ENCODE measurements around the gene FNDC10. TPM values are rescaled to one million over a fixed set of nuclear protein-coding genes. Genes with fewer than 3 reads are reported as not detected.
A peak's percentile ranks its signal among the peaks of the same experiment; 100 is the strongest.
"Not testable (repeated sequence)": the region's sequence is repeated elsewhere in the genome, so short reads cannot be mapped to it uniquely, and the experiment has no call there.

The FNDC10 gene
- 1 to 10 TPM; 1.7 to 1.9 TPM for total RNA-seq

GRCh38 chr1:1599935-1600860 is at the start of gene FNDC10:
FNDC10 (minus strand) TSS chr1:1600135; CDS start chr1:1600015, 120 bp downstream.
- POLR2A ChIA-PET, result no interaction called here

GRCh38 chr1:1648265-1648664 is 48.3 kb upstream of the FNDC10 start:
- DNase-seq; H3K4me1 Mint-ChIP-seq; POLR2A ChIA-PET; H3K9me3 Mint-ChIP-seq (ENCODE audit: low read depth); intact Hi-C loops (cut with DNase I, micrococcal nuclease); ATAC-seq; H3K27ac Mint-ChIP-seq; H3K27me3 Mint-ChIP-seq; H3K4me3 Mint-ChIP-seq; CTCF ChIA-PET: not testable (repeated sequence)
- H3K36me3 Mint-ChIP-seq (ENCODE audit: low read depth), result peaks cover 45% of the 10 kb centered on the region

More at GRCh38 chr1:1599935-1600860, at the start of gene FNDC10:
- Mint-ChIP-seq H3K4me3 (peak within 1 kb of the TSS; percentile 63), H3K36me3 (ENCODE audit: low read depth) (no peaks in the 10 kb centered on the region), H3K27me3 (peaks cover 6% of the 10 kb centered on the region), H3K4me1 (peaks cover 5% of the 10 kb centered on the region), H3K27ac (no peak within 1 kb of the TSS), H3K9me3 (ENCODE audit: low read depth) (no peaks in the 10 kb centered on the region)
- intact Hi-C loops (cut with DNase I, micrococcal nuclease), result loop anchor here in 1 of 2 experiments (1.0 kb wide), 1 partner anchor 14 kb away; no protein-coding TSS in a partner anchor
- peak; percentile 10 for ATAC-seq
- no peak for DNase-seq
- CTCF ChIA-PET, result no interaction called here

- ATAC-seq; H3K4me3 Mint-ChIP-seq; intact Hi-C loops (cut with DNase I, micrococcal nuclease); H3K27me3 Mint-ChIP-seq; CTCF ChIA-PET; DNase-seq; POLR2A ChIA-PET; H3K9me3 Mint-ChIP-seq (ENCODE audit: low read depth); H3K4me1 Mint-ChIP-seq: not testable (repeated sequence)
- Mint-ChIP-seq H3K36me3 (ENCODE audit: low read depth) (peaks cover 43% of the 10 kb centered on the region), H3K27ac (peak overlapping the region; percentile 13)
Observed at GRCh38 chr1:1647567-1648241, 47.8 kb upstream of the FNDC10 start.

GRCh38 chr1:1646326-1646725 is 46.4 kb upstream of the FNDC10 start:
- POLR2A ChIA-PET, result not testable (repeated sequence)

GRCh38 chr1:1640711-1641461 is 41.0 kb upstream of the FNDC10 start:
- ATAC-seq; intact Hi-C loops (cut with DNase I, micrococcal nuclease); H3K4me1 Mint-ChIP-seq; CTCF ChIA-PET; H3K9me3 Mint-ChIP-seq (ENCODE audit: low read depth); POLR2A ChIA-PET; H3K4me3 Mint-ChIP-seq; H3K27ac Mint-ChIP-seq; H3K27me3 Mint-ChIP-seq; H3K36me3 Mint-ChIP-seq (ENCODE audit: low read depth); DNase-seq: not testable (repeated sequence)

More at GRCh38 chr1:1646326-1646725, 46.4 kb upstream of the FNDC10 start:
- DNase-seq; H3K9me3 Mint-ChIP-seq (ENCODE audit: low read depth); H3K4me3 Mint-ChIP-seq; H3K27me3 Mint-ChIP-seq; intact Hi-C loops (cut with DNase I, micrococcal nuclease); ATAC-seq; H3K27ac Mint-ChIP-seq; H3K4me1 Mint-ChIP-seq; CTCF ChIA-PET: not testable (repeated sequence)
- peaks cover 32% of the 10 kb centered on the region for H3K36me3 Mint-ChIP-seq (ENCODE audit: low read depth)

GRCh38 chr1:1640081-1640480 is 40.1 kb upstream of the FNDC10 start:
- CTCF ChIA-PET; DNase-seq; H3K4me1 Mint-ChIP-seq; POLR2A ChIA-PET; H3K36me3 Mint-ChIP-seq (ENCODE audit: low read depth); H3K4me3 Mint-ChIP-seq; ATAC-seq; intact Hi-C loops (cut with DNase I, micrococcal nuclease); H3K27ac Mint-ChIP-seq; H3K9me3 Mint-ChIP-seq (ENCODE audit: low read depth); H3K27me3 Mint-ChIP-seq: not testable (repeated sequence)

- ATAC-seq; H3K9me3 Mint-ChIP-seq (ENCODE audit: low read depth); CTCF ChIA-PET; H3K36me3 Mint-ChIP-seq (ENCODE audit: low read depth); H3K4me3 Mint-ChIP-seq; H3K27ac Mint-ChIP-seq; intact Hi-C loops (cut with DNase I, micrococcal nuclease); DNase-seq; POLR2A ChIA-PET; H3K4me1 Mint-ChIP-seq; H3K27me3 Mint-ChIP-seq: not testable (repeated sequence)
Observed at GRCh38 chr1:1639368-1639767, 39.4 kb upstream of the FNDC10 start.

- H3K4me1 Mint-ChIP-seq, POLR2A ChIA-PET: not testable (repeated sequence)
Observed at GRCh38 chr1:1638528-1638927, 38.6 kb upstream of the FNDC10 start.

GRCh38 chr1:1637479-1637875 is 37.5 kb upstream of the FNDC10 start:
- ATAC-seq; POLR2A ChIA-PET; H3K4me3 Mint-ChIP-seq; H3K36me3 Mint-ChIP-seq (ENCODE audit: low read depth); H3K9me3 Mint-ChIP-seq (ENCODE audit: low read depth); H3K27me3 Mint-ChIP-seq; H3K27ac Mint-ChIP-seq; DNase-seq; H3K4me1 Mint-ChIP-seq; intact Hi-C loops (cut with DNase I, micrococcal nuclease); CTCF ChIA-PET: not testable (repeated sequence)

More at GRCh38 chr1:1638528-1638927, 38.6 kb upstream of the FNDC10 start:
- ATAC-seq; H3K9me3 Mint-ChIP-seq (ENCODE audit: low read depth); H3K36me3 Mint-ChIP-seq (ENCODE audit: low read depth); intact Hi-C loops (cut with DNase I, micrococcal nuclease); CTCF ChIA-PET; H3K4me3 Mint-ChIP-seq; DNase-seq; H3K27ac Mint-ChIP-seq; H3K27me3 Mint-ChIP-seq: not testable (repeated sequence)

- H3K9me3 Mint-ChIP-seq (ENCODE audit: low read depth); H3K36me3 Mint-ChIP-seq (ENCODE audit: low read depth); ATAC-seq; intact Hi-C loops (cut with DNase I, micrococcal nuclease); H3K4me1 Mint-ChIP-seq; DNase-seq; H3K27me3 Mint-ChIP-seq; H3K4me3 Mint-ChIP-seq; H3K27ac Mint-ChIP-seq: not testable (repeated sequence)
- ChIA-PET CTCF (interaction anchor here (0.5 kb wide), 1 partner anchor 171 kb away, joined by 3 read pairs; no protein-coding TSS in a partner anchor), POLR2A (interaction anchor here (0.5 kb wide), 1 partner anchor 49 kb away, joined by 3 read pairs; no protein-coding TSS in a partner anchor)
Observed at GRCh38 chr1:1636621-1637478, 36.9 kb upstream of the FNDC10 start.

GRCh38 chr1:1634613-1635012 is 34.7 kb upstream of the FNDC10 start:
- intact Hi-C loops (cut with DNase I, micrococcal nuclease), result loop anchor here in 1 of 2 experiments (5.0 kb wide), 1 partner anchor 122 kb away; the partner anchor contains the start of gene ATAD3A
- POLR2A ChIA-PET; CTCF ChIA-PET; DNase-seq; H3K9me3 Mint-ChIP-seq (ENCODE audit: low read depth); H3K27ac Mint-ChIP-seq; H3K4me1 Mint-ChIP-seq; H3K4me3 Mint-ChIP-seq; H3K27me3 Mint-ChIP-seq; H3K36me3 Mint-ChIP-seq (ENCODE audit: low read depth); ATAC-seq: not testable (repeated sequence)

Measured in activated CD4-positive, alpha-beta T cell treated with anti-CD3 and anti-CD28 coated beads for 36 hours (primary cell).